GM21526 (cell line): ENCODE measurements around the gene ADAMTSL5.
A peak's percentile ranks its signal among the peaks of the same experiment; 100 is the strongest.
"Not testable (repeated sequence)": the region's sequence is repeated elsewhere in the genome, so short reads cannot be mapped to it uniquely, and the experiment has no call there.

Experiments used
- ATAC-seq: cut with Tn5 transposase; IDR thresholded peaks from one replicate; pipeline ENCODE4 v1.9.1; 2021; ENCODE audit warnings: moderate library complexity; ENCODE audit not compliant: unreplicated experiment, low FRiP score

ADAMTSL5 gene

GRCh38 chr19:1483131-1483978 is 29.5 kb downstream of the ADAMTSL5 start:
- ATAC-seq, result no peak

GRCh38 chr19:1482361-1483130 is 30.3 kb downstream of the ADAMTSL5 start:
- no peak for ATAC-seq

DNA sequence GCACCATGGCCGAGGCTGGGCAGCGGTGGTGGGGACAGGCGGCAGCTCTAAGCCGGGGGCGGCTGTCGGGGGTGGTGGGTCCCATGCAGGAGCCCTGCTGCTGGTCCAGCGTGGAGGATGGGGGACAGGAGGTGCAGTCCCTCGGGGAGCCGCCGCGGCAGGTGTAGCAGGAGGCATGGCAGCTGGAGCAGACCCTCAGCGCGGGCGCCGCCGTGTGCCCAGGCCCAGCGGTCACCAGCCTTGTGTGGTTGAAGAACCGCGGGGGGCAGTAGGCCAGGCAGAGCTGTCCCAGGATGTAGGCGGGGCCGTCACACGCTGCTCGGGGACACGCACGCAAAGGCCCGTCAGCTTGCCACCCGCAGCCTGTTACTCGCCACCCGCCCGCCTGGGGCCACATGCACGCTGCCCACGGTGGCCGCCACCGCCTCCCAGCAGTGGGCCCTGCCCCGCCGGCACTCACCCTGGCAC is 30.9 kb downstream of the ADAMTSL5 start:
- no peak for ATAC-seq

DNA sequence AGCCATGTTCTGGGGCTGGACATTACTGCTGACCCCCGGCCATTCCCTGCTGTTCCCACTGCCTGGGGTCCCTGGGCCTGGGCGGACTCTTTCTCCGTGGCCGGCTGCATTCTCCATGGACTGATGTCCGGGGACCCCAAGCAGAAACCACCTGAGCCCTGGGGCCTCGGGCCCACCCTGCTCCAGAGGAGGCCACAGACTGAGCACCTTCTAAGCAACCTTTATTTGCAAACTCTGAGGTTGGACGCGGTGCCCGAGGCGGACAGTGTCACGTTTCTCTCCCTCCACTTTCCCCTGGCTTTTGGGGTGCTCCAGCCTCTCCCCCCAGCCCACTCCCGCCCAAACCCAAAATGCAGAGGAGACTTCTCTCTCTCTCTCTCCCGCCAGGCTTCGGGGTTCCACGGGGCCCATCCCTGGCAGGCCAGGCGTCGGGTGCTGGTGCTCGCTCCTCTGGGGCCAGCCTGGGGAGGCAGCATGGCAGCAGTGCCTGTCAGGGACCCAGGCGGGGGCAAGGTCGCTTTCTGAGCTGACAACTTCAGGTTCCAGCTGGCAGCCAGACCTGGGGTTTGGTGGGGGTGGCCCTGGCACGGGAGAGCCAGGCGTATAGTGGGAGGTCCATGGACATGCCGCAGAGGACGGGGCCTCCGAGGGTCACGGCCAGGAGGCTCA is 31.5 kb downstream of the ADAMTSL5 start:
- ATAC-seq, result no peak

GRCh38 chr19:1478934-1479707 is 33.7 kb downstream of the ADAMTSL5 start, which contains the start of gene C19orf25:
Gene C19orf25 (minus strand): TSS chr19:1479215. CDS start chr19:1478903, 312 bp downstream.
- ATAC-seq, result peak; percentile 73

- not testable (repeated sequence) for ATAC-seq
Observed at GRCh38 chr19:1477056-1477455, 35.8 kb downstream of the ADAMTSL5 start.

DNA sequence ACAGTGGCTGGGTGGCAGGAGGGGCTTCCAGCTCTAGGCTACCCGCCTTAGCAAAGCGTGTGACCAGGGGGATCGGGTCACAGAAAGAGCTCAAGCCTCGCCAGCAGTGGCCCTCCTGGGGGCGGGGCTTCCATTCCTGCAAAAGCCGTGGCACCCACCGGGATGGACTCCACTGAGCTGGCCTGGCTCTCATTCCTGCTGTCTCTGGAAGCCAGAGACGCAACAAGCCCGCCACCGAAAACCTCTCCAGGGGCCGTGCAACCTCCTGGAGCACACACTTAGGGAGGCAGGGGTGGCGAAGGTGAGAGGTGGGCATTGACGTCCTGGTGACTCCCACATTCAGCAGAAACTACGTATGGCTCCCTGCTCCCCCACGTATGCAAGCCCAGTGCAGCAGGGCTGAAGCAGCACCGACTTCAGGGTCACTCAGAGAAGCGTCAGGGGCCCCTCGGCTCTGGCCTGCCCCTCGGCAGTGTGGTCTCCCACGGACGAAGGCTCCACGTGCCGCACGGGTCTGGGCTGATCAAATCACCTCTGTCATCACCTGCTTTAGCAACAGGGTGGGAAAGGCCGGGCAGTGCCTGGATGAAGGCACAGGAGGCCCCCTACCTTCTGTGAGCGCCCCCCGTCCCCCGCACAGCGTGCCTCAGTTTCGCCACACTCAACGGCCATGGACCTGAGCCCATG is 36.9 kb downstream of the ADAMTSL5 start:
- ATAC-seq, result no peak

DNA sequence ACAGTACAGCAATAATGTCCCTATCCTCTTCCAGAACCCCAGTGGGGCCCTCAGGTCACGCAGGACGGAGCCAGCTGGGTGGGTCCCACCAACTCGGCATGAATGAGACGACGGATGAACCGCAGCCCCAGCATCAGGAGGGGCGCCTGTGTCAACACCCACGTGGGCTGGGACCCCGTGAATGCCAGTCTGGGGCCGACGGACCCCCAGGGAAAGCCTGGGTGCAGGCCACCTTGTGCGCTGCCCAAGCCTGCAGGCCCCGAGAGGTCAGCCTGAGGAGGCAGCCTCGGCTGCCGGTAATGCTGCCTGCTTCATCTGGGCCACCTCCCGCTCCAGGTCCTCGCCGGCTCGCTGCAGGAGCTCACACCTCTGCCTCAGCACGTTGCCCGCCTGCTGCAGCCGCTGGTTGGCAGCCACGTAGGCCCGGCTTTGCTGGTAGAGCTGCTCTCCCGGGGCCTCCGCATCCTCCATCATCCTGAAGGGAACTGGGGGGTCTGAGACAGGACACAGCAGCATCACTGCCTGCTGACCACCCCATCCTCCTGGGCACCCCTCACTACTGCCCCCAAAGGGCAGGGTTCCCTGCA is 38.0 kb downstream of the ADAMTSL5 start:
- no peak for ATAC-seq

GRCh38 chr19:1474011-1474764 is 38.6 kb downstream of the ADAMTSL5 start:
- ATAC-seq, result no peak

GRCh38 chr19:1473085-1473851 is 39.6 kb downstream of the ADAMTSL5 start:
- no peak for ATAC-seq

GRCh38 chr19:1472231-1473084 is 40.4 kb downstream of the ADAMTSL5 start:
- ATAC-seq, result no peak

DNA sequence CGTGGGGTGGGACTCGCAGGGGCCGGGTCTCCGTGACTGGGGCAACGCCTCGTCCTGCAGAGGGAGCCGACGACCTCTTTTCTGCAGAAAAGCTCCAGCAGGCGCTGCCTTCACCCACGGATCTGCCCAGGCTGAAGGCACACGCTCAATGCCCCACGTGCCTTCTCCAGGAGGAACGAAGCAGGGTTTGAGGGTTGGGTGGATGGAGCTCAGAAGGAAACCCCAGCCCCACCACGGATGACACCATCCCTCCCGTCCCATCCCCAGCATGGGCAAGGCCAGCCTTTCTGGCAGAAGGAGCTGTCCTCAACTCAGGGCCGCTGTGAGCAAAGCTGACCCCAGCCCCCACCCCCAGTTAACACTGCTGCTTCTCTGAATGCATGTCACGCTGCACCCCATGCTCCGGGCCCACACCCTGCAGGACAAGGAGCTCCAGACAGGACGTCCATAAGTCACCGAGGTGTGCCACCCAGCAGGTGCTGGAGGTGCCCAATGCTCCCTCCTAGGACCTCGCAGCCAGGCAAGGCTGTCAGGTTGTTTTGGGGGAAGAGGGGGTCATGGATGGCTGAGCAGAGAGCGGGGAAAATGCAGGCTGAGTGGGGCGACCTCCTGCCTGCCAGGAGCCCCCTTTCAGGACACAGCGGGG is 41.2 kb downstream of the ADAMTSL5 start:
- ATAC-seq, result no peak

DNA sequence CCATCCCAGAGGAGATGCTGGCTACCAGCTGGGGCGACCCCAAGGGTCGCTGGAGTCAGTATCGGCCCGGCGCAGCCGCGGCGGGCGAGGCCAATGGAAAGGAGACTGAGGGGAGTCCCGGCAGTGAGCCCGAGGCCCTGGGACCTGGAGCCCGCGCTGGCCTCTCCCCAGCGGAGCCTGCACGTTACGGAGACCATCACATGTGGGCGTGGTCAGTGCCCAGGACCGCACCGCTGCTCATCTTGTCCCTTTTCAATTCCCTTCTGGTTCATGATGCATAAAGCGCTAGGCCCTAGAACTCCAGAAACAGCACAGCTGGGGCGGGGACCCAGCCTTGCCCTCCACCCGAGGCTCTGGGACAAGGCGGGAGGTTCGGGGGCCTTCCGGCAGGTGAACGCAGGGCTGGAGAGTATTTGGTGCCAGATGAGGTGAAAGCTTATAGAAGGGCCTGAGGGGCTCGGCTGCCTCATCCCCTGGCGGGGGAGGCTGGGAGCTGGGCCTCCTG is 41.8 kb downstream of the ADAMTSL5 start:
- no peak for ATAC-seq

DNA sequence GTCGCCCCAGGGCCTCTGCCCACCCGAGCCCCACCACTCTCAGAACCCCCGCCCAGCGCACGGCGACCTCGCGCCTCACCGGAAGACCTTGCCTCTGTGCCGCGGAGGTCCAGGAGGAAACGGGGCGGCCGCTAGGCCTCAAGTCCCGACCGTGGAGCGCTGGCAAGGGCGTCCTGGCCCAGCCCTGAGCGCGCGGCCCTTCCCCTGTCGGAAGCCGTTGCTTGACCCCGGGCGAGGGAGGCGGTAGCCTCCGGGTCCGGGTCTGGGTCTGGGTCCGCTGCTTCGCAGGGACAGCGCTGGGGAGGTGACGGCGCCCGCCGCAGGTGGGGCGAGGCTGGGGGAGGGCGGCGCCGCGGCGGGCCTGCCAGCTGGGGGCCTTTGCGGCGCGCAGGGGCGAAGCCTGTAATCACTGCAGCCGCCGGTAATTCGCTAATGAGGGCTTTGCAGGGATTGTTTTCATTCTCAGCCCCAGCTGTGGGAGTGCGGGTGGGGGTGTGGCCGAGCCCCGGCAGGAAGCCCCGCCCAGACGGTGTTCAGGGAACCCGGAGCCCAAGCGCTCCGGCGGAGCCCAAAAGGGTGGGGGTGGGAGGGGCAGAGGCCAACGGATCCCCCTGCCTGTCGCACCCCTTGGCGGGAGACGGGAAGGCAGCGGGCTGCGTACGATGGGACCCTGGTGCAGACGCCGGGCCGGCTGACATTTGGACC is 42.4 kb downstream of the ADAMTSL5 start:
- no peak for ATAC-seq

DNA sequence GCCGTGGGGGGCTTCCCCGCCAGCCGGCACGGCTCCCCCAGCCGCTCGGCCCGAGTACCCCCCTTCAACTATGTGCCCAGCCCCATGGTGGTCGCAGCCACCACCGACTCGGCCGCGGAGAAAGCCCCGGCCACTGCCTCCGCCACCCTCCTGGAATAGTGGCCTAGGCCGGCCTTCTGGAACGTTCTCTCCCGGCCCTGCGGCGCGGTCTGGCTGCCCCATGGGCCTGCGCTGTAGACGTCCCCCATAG is 42.8 kb downstream of the ADAMTSL5 start:
- ATAC-seq, result no peak
